RPMI8226 (cell line): Measurements from ENCODE around the gene PAGR1.
"Not testable (repeated sequence)": the region's sequence is repeated elsewhere in the genome, so short reads cannot be mapped to it uniquely, and the experiment has no call there.

Source experiments
- DNase-seq: peaks from one replicate; pipeline ENCODE4 v3.0.0-alpha.2; 2015

The PAGR1 gene

GRCh38 chr16:29813644-29814562 lies 2.0 kb upstream of the PAGR1 start:
- DNase-seq, result no peak

- no peak for DNase-seq
Measured at GRCh38 chr16:29814592-29814991, 1.4 kb upstream of the PAGR1 start.

- peak; percentile 66 for DNase-seq
Measured at GRCh38 chr16:29815032-29815721, 775 bp upstream of the PAGR1 start.

GRCh38 chr16:29816694-29817441 lies 916 bp downstream of the PAGR1 start:
- peak; percentile 85 for DNase-seq

GRCh38 chr16:29818082-29818481 lies 2.1 kb downstream of the PAGR1 start:
- no peak for DNase-seq

GRCh38 chr16:29819506-29819905 lies 3.6 kb downstream of the PAGR1 start:
- DNase-seq, result no peak

- DNase-seq, result peak; percentile 88
Measured at GRCh38 chr16:29820271-29820701, 4.3 kb downstream of the PAGR1 start, which contains the start of gene MVP. Gene MVP, plus strand, starts transcription at chr16:29820462. Its CDS starts 10,088 bp downstream, at chr16:29830550.

- DNase-seq, result peak; percentile 67
Measured at GRCh38 chr16:29820730-29821642, 5.0 kb downstream of the PAGR1 start.

GRCh38 chr16:29821643-29822115 lies 5.7 kb downstream of the PAGR1 start:
- no peak for DNase-seq

- DNase-seq, result no peak
Measured at GRCh38 chr16:29824589-29825144, 8.7 kb downstream of the PAGR1 start.

GRCh38 chr16:29825145-29826044 lies 9.4 kb downstream of the PAGR1 start:
- peak; percentile 54 for DNase-seq

GRCh38 chr16:29826342-29826695 lies 10.4 kb downstream of the PAGR1 start:
- DNase-seq, result no peak

GRCh38 chr16:29830774-29831173 lies 14.8 kb downstream of the PAGR1 start:
- DNase-seq, result no peak

- DNase-seq, result no peak
Measured at GRCh38 chr16:29831490-29831889, 15.5 kb downstream of the PAGR1 start.

GRCh38 chr16:29833219-29833618 lies 17.3 kb downstream of the PAGR1 start:
- not testable (repeated sequence) for DNase-seq

- DNase-seq, result no peak
Measured at GRCh38 chr16:29834079-29834478, 18.1 kb downstream of the PAGR1 start.

GRCh38 chr16:29835926-29836325 lies 20.0 kb downstream of the PAGR1 start:
- no peak for DNase-seq

- no peak for DNase-seq
Measured at GRCh38 chr16:29836623-29837022, 20.7 kb downstream of the PAGR1 start.

GRCh38 chr16:29837841-29838240 lies 21.9 kb downstream of the PAGR1 start:
- no peak for DNase-seq

GRCh38 chr16:29839822-29840221 lies 23.9 kb downstream of the PAGR1 start:
- DNase-seq, result no peak

- no peak for DNase-seq
Measured at GRCh38 chr16:29840240-29840639, 24.3 kb downstream of the PAGR1 start.
